ENCODE results near the gene TDRKH.
"Not testable (repeated sequence)": the region's sequence is repeated elsewhere in the genome, so short reads cannot be mapped to it uniquely, and the experiment has no call there.

TDRKH gene

GRCh38 chr1:151760597-151761385 lies 29.5 kb downstream of the TDRKH start:
- FAIRE-seq = no peak

GRCh38 chr1:151759241-151759640 lies 31.1 kb downstream of the TDRKH start:
- no peak for FAIRE-seq

GRCh38 chr1:151756291-151756690 lies 34.0 kb downstream of the TDRKH start:
- FAIRE-seq = no peak

GRCh38 chr1:151741516-151741915 lies 48.8 kb downstream of the TDRKH start:
- FAIRE-seq = no peak

- FAIRE-seq = no peak
These were observed 50.5 kb downstream of the TDRKH start for GRCh38 chr1:151739590-151740355.

GRCh38 chr1:151737479-151737878 lies 52.8 kb downstream of the TDRKH start:
- FAIRE-seq = no peak

GRCh38 chr1:151737026-151737425 lies 53.3 kb downstream of the TDRKH start:
- no peak for FAIRE-seq

GRCh38 chr1:151733995-151734394 lies 56.3 kb downstream of the TDRKH start:
- FAIRE-seq = not testable (repeated sequence)

GRCh38 chr1:151733126-151733525 lies 57.2 kb downstream of the TDRKH start:
- no peak for FAIRE-seq

GRCh38 chr1:151729966-151730291 lies 60.4 kb downstream of the TDRKH start:
- no peak for FAIRE-seq

- FAIRE-seq = no peak
These were observed 60.9 kb downstream of the TDRKH start for GRCh38 chr1:151729157-151729965.

GRCh38 chr1:151728151-151729054 lies 61.9 kb downstream of the TDRKH start:
- no peak for FAIRE-seq

- FAIRE-seq = no peak
These were observed 66.5 kb downstream of the TDRKH start for GRCh38 chr1:151723726-151724370.

All from endometrium (tissue), 2 donors.